Measurements from ENCODE around the gene QSOX1.

- no peak for TF ChIP-seq CTCF (IDR thresholded peaks at IDR 0.05; ENCODE audit: low read length)
- no peak for TF ChIP-seq EZH2 (IDR thresholded peaks at IDR 0.05; ENCODE audit: borderline replicate concordance, low read length)
These were observed 9.9 kb upstream of the QSOX1 start for GRCh38 chr1:180144659-180145357.

Measured in OCI-LY1 (cell line).